Measurements from ENCODE around the gene IL16.
A peak's percentile ranks its signal among the peaks of the same experiment; 100 is the strongest.

The IL16 gene

DNA sequence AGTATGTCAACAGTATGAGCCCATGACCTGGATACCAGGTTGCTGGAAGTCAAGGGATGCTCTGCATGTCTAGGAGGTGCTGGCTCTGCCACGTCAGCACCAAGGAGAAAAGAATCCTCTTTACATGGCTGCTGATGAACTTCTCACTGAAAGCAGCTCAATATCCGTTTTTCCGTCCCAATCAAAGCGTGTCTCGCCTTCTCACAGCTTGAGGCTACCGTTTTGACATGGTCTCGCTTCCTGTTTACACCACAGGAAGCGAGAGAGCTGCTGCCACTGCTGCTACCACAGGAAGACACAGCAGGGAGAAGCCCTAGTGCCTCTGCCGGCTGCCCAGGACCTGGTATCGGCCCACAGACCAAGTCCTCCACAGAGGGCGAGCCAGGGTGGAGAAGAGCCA is 100.0 kb downstream of the IL16 start:
- DNase-seq: no peak

DNA sequence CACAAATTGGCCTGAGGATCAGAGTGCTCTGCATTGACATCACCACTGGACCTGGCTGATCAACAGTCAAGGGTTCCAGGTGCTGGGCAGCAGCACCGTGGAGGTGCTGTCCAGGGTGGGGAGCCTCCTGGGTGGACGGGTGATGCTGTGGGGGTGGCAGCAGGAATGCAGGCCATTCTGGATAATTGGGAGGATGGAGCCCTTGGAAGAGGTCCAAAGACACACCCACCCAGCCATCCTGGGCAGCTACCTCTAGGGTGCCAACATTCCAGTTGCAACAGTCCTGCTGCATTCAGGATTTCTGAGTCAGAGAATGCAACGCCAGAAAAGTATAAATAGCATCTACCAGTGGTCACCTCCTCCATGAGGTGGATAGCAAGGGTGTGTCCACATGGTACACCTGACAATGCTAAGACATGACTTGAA is 100.5 kb downstream of the IL16 start:
- DNase-seq: peak; percentile 42

DNA sequence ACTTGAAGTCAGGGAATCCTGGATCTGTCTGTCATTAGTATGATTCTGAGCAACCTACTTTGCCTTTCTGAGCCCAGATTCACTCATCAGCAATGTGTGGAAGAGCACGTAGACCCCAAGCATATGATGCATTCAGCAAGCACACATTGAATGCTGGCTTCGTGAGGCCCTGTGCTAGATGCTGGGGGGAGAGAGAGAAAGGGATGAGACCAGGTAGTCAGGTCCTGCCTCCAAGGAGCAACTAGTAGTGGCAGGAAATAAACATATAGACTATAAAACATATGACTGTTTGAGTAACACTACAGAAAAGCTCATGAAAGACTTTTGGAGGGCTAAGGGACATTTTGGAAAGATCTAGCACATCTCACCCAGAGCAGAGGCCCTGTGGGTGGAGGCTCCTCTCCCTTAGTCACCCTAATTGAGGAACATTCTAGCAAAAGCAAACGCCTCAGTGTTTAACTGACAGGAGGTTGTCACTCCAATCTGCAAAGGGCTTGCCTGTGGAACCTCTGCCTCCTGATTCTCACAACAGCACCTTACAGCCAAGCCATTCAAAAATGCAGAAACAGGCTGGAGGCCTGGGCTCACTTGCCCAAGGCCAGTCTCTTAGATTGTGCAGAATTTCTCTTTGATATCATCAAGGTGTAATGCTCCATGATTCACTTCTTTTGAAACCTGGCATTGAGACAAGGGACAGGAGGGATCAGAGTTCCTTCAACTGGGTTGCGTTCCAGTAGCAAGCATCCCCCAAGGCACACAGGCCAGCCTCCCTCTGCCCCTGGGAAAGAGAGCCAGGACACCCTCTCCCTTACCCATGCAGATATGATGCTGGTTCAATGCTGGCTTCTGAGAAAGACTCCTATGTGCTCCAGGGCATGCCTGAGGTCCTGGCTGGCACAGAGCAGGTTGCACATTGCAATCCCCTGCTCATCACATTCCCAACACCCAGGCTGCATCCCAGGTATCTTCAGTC is 101.2 kb downstream of the IL16 start:
- DNase-seq: no peak

DNA sequence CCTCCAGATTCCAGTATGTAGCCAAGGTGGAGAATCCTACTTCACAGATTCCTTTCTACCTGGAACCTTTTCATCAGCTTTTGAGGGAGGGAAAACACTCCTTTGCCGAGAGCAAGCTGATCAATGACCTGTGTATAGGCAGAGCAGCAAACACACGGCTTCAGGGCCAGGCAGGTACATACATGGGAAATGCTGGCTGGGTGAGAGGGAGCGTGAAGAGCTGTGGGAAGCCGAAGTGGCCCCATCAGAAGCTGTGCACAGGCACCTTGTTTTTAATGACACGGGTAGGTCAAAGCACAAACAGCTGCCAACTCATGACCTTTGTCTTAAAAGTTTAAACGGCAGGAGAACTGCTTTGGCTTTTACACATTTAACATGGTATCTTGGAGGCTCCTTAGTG is 101.9 kb downstream of the IL16 start:
- no peak for DNase-seq

DNA sequence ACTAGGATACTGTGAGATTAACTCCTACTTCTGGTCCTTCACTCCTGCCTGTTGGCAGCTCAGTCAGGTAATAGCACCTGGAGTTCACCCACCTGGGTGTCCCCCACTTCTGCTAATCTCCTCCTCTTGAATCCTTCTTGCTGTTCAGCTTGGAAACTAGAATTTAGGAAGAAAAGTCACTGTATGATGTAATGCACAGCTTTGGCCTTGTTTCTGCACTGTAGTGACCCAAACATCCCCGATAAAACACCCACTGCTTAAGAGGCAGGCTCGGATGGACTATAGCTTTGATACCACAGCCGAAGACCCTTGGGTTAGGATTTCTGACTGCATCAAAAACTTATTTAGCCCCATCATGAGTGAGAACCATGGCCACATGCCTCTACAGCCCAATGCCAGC is 102.5 kb downstream of the IL16 start:
- no peak for DNase-seq

DNA sequence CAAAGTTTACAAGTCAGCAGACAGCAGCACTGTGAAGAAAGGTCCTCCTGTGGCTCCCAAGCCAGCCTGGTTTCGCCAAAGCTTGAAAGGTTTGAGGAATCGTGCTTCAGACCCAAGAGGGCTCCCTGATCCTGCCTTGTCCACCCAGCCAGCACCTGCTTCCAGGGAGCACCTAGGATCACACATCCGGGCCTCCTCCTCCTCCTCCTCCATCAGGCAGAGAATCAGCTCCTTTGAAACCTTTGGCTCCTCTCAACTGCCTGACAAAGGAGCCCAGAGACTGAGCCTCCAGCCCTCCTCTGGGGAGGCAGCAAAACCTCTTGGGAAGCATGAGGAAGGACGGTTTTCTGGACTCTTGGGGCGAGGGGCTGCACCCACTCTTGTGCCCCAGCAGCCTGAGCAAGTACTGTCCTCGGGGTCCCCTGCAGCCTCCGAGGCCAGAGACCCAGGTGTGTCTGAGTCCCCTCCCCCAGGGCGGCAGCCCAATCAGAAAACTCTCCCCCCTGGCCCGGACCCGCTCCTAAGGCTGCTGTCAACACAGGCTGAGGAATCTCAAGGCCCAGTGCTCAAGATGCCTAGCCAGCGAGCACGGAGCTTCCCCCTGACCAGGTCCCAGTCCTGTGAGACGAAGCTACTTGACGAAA is 103.1 kb downstream of the IL16 start:
- no peak for DNase-seq

DNA sequence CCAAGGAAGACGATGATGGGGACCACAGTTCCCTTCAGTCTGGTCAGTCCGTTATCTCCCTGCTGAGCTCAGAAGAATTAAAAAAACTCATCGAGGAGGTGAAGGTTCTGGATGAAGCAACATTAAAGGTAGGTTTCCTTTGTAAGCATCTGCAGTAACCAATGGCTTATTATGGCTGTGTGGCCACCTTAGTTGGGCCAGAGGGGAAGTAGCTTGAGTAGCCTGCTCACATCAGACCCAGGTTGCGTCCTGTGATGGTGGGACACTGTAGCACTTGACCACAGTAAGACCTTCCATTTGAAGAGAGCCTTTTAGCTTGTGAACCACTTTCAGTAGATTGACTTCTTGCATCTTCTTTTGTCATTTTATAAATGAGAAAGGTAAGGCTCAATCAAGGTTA is 104.7 kb downstream of the IL16 start:
- no peak for DNase-seq

DNA sequence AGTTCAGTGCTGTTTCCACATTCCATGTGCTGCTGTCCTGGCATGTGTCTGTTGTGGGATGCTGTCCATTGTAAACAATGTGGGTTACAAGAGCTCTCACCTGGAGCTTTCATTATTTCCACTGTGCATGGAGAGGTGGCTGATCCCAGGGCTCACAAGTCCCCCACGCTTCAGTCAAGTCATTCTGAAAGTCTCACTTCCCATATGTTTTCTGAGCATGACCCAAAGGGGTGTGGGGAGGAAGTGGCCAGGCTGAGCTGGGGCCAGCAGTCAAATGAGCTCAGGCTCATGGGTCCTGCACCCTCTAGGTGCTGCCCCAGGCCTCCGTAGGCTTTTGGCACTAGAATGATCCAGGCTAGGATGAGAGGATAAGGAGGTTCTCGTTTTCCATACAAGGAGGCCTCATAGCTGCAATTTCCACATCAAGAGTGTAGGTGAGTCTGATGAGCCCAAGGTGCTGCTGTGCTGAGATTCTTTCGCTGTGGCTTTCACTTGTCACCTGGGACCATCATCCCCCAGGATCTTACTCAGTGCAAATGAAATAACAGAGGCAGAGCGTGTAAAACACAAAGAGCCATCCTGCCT is 105.2 kb downstream of the IL16 start:
- no peak for DNase-seq

DNA sequence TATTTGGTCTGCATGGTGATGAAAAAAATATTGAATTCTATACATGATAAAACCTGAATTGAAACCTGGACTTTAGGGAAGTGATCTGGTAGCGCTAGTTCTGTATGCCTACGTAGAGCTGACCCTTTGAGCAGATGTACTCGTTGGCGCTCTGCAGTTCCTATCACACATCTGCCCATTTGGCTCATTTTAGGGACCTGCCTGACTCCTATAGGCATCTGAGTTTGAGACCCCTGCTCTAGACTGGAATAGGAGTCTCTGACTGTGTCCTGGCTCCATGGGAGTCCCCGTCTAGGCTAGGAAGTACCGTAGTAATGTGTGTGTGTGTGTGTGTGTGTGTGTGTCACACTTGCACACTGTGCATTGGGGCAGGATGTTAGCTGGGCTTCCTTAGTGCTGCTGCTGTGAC is 106.0 kb downstream of the IL16 start:
- no peak for DNase-seq

DNA sequence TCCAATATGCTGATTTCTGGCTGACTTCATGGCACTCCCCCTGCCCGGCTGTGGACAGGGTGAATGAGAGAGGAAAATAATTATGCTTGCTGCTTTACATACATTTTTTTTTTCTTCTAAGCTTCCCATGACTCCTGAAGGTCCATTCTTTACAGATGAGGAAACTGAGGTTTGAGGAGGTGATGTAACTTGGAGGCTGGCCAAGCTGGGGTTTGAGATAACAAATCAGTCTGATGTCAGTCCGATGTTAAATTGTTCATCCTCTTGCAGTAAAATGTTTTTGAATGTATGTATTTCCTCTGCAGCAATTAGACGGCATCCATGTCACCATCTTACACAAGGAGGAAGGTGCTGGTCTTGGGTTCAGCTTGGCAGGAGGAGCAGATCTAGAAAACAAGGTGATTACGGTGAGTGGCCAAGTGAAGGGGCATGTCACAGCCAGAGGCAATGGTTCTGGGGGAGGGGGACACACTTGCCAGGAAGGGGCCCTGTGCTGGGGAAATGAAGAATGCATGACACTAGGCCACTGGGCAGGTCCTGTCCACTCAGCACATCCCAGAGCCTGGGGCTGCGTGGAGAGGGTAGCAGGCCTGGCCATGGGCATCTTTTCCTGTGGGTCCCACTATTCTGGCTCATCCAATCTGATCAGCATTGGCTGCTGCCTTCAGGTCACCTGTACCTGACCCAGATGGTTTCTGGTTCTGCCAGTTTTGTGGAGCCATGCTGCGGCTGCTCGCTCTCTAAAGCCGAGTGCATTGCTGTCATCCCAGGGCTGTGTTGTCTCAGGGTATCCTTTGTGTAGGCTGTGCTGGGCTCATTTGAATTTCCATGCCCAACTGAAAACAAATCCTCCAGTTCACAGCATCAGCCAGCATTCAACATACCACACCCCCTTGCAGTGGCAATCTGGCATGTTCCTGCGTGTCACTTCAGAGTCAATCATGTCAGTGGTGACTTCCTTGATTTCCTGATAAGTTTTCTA is 106.9 kb downstream of the IL16 start:
- DNase-seq: no peak

DNA sequence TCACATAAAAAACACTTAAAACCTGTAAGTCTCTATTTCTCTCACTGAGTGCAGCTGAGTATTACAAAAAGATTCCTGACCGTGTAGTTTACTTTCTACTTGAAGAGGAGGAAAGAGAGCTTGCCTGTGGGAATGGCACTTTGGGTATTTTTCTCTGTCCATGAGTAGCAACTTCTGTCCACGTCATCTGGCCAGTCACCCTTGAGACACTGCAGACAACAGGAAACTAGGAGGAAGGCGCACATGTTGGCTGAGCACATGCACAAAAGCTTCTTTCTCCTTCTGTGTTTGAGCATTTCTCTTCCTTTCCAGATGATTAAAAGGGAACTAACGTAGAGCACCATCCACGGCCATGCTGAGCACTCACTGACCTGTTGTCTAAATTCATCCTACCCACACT is 107.5 kb downstream of the IL16 start:
- peak; percentile 39 for DNase-seq

DNA sequence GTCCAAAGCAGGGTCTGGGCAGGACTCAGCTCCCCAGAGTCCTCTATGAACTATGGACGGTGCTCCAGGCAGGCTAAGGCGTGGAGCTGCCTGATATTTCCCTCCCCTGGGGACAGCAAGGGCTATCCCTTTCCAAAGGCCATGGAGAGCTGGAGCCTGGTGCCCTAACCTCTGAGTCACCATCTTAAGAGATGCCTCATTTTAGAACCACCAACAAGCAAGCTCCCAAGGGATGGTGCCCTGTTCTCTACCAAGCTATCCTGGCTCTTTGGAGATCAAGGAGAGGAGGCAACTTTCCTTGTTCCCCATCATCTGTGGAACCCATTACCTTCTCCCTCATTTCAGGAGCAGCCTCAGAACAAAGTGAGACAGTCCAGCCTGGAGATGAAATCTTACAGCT is 111.6 kb downstream of the IL16 start:
- no peak for DNase-seq

DNA sequence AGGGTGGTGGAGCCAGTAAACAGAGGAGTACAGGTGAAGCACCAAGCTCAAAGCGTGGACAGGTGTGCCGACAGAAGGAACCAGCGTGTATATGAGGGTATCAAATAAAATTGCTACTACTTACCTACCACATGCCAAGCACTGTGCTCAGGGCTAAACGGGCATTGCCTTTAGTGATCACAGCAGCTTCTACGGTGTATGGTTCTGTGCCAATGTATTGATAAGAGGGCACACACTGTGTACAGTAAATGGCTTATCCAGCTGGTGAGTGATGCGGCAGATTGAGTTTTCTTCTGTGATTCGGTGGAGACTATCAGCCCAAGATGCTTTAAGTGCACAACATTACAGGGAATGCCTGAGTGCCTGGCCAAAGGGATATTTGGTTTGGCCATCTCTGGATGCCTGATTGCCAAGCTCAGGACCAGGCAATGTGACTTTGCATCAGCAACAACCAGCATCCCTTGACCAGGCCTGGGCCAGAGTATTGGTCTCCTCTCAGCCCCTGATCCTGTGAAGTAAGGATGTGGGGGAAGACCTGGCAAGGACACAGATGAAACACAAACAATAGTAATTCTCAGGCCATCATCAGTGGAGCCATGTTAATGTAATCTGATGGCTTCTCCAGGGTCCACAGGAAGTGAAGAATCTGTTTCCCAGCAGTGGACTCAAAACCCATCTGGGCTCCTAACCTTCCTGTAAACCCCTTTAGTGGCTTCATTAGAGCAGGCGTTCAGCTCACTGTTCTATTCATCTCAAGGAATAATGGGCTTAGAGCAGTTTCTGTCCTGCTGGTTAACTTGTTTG is 113.2 kb downstream of the IL16 start:
- DNase-seq: no peak

DNA sequence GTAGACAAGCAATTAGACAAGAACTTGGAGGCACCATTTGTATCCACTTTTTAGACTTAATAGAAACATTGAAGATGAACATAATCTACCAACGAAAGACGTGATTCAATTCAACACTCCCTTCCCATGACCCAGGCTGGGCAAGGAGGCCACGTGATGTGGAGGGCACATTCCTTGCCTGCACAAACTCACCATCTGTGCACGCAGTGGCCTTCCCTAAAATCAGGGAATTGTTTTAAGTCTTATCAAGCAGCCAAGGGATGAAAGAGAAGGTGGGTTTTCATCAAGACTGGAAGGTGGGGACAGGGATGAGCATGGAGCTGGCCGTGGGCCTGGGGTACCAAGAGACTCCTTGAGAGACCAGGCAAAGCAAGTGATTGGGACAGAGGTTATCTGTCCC is 113.8 kb downstream of the IL16 start:
- no peak for DNase-seq

DNA sequence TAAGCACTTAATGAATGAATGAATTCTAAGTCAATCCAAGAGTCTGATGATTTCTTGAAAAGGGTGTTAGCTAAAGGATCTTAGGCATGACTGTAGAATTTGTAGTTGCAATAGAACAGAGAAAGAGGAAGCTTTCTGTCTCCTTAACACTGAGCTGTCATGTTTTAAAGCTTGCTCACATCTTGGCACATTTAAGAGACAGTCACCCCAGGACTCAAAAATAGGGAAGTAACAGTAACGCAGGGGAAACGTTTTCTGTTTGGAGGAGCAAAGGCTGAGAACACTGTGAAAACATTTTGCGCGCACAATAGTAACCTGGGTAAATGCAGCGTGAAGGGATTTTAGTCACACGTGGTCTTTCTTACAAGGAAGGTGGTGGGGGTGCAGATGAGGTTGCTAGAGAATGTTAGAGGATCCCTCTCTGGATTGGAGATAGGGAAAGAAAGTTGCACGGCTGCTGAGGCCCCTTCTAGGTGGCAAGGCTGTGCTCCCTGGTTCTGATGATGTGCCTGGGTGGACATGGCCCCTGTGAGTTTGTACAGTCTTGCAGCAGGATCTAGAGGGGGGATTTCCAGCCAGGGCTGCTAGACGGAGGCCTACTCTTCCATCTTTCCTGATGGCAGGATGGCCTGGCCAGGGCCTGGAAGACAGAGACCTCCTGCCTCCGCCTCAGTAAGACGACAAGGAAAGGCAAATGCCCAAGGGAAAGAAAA is 115.2 kb downstream of the IL16 start:
- no peak for DNase-seq

DNA sequence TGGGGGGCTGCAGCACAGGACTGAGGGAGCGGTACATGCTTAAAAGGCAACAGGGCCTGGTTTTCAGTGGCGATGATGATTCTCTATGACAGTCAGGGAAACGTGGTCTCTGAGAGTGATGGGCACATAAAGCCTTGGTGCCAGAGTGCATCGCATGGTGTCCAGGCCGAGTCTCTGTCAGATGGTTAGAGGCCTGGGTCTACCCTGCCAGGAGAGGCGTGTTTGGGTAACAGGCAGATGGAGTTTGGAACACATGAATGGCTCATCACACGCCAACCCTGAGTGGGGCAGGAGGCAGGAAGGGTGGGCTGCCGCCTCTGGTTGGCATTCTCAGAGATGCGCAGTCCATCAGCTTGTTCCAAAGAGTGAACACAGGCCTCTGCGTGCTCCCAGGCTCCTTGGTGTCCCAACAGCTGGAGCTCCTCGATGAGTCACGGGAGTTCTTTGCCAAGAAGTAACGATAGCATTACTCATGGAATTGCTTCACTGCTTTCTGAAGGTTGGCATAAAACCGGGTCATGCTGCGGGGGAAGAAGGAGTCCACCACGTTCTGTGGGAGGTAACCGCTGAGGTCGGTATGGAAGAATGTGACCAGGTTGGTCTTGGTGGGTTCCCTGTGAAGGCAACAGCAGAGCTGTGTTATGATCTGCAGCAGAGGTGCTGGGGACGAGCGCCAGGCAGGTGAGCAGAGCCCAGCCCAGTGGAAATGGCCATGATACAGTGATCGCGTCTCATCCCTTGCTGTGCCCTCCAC is 116.3 kb downstream of the IL16 start:
- DNase-seq: peak; percentile 97

DNA sequence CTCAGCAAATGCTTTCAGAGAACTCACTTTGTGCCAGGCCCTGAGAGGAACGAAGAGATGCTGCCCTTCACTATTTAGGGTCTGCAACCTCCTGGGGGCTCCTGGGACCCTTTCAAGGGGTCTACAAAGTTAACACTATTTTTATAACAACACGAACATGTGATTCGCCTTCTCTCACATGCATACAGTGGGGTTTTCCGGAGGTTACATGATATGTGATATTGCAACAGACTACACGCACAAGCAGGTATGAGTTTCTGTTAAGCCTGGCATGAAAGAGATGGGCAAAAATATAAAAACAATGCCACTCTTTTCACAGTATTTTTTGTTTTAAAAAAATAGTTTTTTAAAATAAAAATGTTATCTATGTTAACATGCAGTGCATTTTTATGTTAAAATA is 117.0 kb downstream of the IL16 start:
- no peak for DNase-seq

DNA sequence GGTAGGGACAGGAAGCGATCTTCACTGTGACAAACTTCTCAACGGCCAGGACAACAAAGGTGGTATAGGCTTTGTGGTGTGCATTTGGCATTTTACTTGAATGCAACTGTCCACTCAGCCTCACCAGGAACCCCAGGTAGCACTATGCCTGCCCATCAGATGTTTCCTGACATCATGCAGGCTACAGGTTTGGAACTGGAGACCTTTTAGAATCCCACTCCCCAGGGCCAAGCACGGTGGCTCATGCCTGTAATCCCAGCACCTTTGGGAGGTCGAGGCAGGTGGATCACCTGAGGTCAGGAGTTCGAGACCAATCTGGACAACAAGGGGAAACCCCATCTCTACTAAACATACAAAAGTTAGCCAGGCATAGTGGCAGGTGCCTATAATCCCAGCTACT is 117.7 kb downstream of the IL16 start:
- no peak for DNase-seq

DNA sequence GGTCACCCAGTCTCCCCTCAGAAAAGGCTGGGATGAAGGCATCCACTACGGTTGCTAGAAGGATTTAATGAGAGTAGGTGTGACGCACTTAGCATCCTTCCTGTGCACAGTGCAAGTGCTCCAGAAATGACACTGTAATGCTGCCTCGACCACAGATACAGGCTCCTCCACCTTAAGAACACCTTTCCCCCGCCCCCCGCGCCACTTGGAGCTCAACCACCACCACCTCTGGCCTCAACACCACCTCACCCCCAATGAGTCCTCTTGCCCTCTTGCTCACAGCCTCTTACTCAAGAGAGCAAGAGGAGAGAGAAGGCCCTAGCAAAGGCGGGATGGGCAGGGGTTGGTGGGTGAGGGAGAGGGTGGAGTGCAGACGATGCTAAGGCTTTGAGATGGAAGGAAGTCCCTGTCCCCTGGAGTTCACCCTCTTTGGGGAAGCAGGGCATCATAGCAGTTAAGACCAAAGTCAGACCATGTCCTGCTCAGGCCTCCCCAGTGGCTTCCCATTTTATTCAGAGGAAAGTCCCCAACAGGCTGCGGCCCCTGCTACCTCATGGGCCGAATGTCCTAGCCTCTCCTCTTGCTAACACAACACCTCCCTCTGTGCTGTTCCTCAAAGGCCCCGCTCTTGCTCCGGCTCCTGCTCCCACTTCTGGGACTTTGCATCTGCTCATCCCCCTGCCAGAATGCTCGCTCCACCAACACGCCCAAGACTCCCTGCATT is 118.9 kb downstream of the IL16 start:
- no peak for DNase-seq

DNA sequence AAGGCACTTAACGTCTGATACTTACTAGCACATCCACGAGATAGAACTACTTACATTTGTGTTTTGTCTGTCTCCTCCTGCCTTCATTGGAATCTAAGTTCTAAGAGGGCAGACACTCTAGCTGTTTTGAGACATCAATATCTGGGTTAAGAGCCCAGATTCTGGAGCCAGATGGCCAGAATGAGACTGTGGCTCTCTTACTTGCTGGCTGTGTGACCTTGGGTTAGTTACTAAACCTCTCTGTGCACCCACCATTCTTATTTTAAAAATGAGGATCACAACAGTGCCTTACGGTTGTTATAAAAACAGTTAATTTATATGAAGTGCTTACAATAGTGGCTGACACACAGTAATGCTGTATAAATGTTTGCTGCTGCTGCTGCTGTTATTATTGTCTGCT is 119.6 kb downstream of the IL16 start:
- no peak for DNase-seq
